ENCODE results near the gene UBAC1. TPM values are rescaled to one million over a fixed set of nuclear protein-coding genes. Genes with fewer than 3 reads are reported as not detected.
A peak's percentile ranks its signal among the peaks of the same experiment; 100 is the strongest.

UBAC1 gene
- total RNA-seq, 2 donors from 2014 or later, result 47.9 to 48.4 TPM

GRCh38 chr9:135973277-135974219, 12.4 kb upstream of the UBAC1 start:
- Mint-ChIP-seq H3K9me3 (no peaks in the 10 kb centered on the region), H3K4me1 (peaks cover 10% of the 10 kb centered on the region), H3K36me3 (ENCODE audit: low read depth) (no peaks in the 10 kb centered on the region), H3K27me3 (ENCODE audit: insufficient read depth) (peaks cover 2% of the 10 kb centered on the region), H3K27ac (no peak overlapping the region), H3K4me3 (no peak overlapping the region)
- TF ChIP-seq CTCF (conservative IDR thresholded peaks at IDR 0.05), result no peak
- H3K9ac ChIP-seq (ENCODE audit: extremely low read depth, low read length, poor library complexity, severe bottlenecking), result no peak overlapping the region
- no peak overlapping the region for H3K27ac ChIP-seq (ENCODE audit: low read depth, low read length)
- peak; percentile 85 for DNase-seq
- H3K4me3 ChIP-seq (ENCODE audit: low read length), result no peak overlapping the region
- peaks cover 5% of the 10 kb centered on the region for H3K27me3 ChIP-seq (ENCODE audit: control insufficient read depth, insufficient read depth, low read length, poor library complexity, severe bottlenecking)
- H3K4me1 ChIP-seq (ENCODE audit: control insufficient read depth, insufficient read depth, low read length), result no peaks in the 10 kb centered on the region
- no peaks in the 10 kb centered on the region for H3K36me3 ChIP-seq (ENCODE audit: control insufficient read depth, insufficient read depth, low read length)
- 64 to 72% methylated on average over 16 to 23 of the region's 23 CpGs for WGBS, 2 experiments (ENCODE audit: insufficient coverage in 1 of 2, insufficient read length in 1 of 2)
- no peaks in the 10 kb centered on the region for H3K9me3 ChIP-seq (ENCODE audit: control insufficient read depth, low read length)

- no peaks in the 10 kb centered on the region for H3K36me3 ChIP-seq (ENCODE audit: control insufficient read depth, insufficient read depth, low read length)
- peak; percentile 99 for DNase-seq
- WGBS, 2 experiments (ENCODE audit: insufficient coverage in 1 of 2, insufficient read length in 1 of 2), result 0 to 22% methylated on average over 2 to 13 of the region's 13 CpGs
Observed at GRCh38 chr9:135971892-135972291, 10.7 kb upstream of the UBAC1 start.

GRCh38 chr9:135971111-135971766, 10.1 kb upstream of the UBAC1 start:
- 58 to 73% methylated on average over 12 to 18 of the region's 18 CpGs for WGBS, 2 experiments (ENCODE audit: insufficient coverage in 1 of 2, insufficient read length in 1 of 2)
- Histone ChIP-seq H3K36me3 (ENCODE audit: control insufficient read depth, insufficient read depth, low read length) (no peaks in the 10 kb centered on the region), H3K27me3 (ENCODE audit: control insufficient read depth, insufficient read depth, low read length, poor library complexity, severe bottlenecking) (peaks cover 5% of the 10 kb centered on the region), H3K4me3 (ENCODE audit: low read length) (no peak overlapping the region), H3K9ac (ENCODE audit: extremely low read depth, low read length, poor library complexity, severe bottlenecking) (no peak overlapping the region), H3K27ac (ENCODE audit: low read depth, low read length) (no peak overlapping the region), H3K4me1 (ENCODE audit: control insufficient read depth, insufficient read depth, low read length) (no peaks in the 10 kb centered on the region), H3K9me3 (ENCODE audit: control insufficient read depth, low read length) (no peaks in the 10 kb centered on the region)
- no peak for TF ChIP-seq CTCF (conservative IDR thresholded peaks at IDR 0.05)
- H3K27ac Mint-ChIP-seq, result no peak overlapping the region
- H3K4me3 Mint-ChIP-seq, result no peak overlapping the region
- H3K4me1 Mint-ChIP-seq, result peaks cover 17% of the 10 kb centered on the region
- peak; percentile 53 for DNase-seq
- H3K36me3 Mint-ChIP-seq (ENCODE audit: low read depth), result no peaks in the 10 kb centered on the region
- no peaks in the 10 kb centered on the region for H3K9me3 Mint-ChIP-seq
- H3K27me3 Mint-ChIP-seq (ENCODE audit: insufficient read depth), result peaks cover 2% of the 10 kb centered on the region

More at GRCh38 chr9:135971892-135972291, 10.7 kb upstream of the UBAC1 start:
- Mint-ChIP-seq H3K9me3 (no peaks in the 10 kb centered on the region), H3K36me3 (ENCODE audit: low read depth) (no peaks in the 10 kb centered on the region), H3K27ac (no peak overlapping the region), H3K4me3 (no peak overlapping the region), H3K27me3 (ENCODE audit: insufficient read depth) (peaks cover 2% of the 10 kb centered on the region), H3K4me1 (peaks cover 17% of the 10 kb centered on the region)
- Histone ChIP-seq H3K27ac (ENCODE audit: low read depth, low read length) (no peak overlapping the region), H3K9me3 (ENCODE audit: control insufficient read depth, low read length) (no peaks in the 10 kb centered on the region), H3K4me3 (ENCODE audit: low read length) (no peak overlapping the region), H3K4me1 (ENCODE audit: control insufficient read depth, insufficient read depth, low read length) (no peaks in the 10 kb centered on the region), H3K27me3 (ENCODE audit: control insufficient read depth, insufficient read depth, low read length, poor library complexity, severe bottlenecking) (peaks cover 5% of the 10 kb centered on the region), H3K9ac (ENCODE audit: extremely low read depth, low read length, poor library complexity, severe bottlenecking) (no peak overlapping the region)
- no peak for TF ChIP-seq CTCF (conservative IDR thresholded peaks at IDR 0.05)

Data from endodermal cell (in vitro differentiated cells).